GM12873 (cell line): ENCODE data around the gene ARHGEF16.

Source experiments
- TF ChIP-seq, protein P1 (sequence below): IDR thresholded peaks from 2 replicates; pipeline ENCODE4 v1.5.1; 2012; ENCODE audit warnings: low read depth, mild to moderate bottlenecking, moderate library complexity, low read length, control low read depth; ENCODE audit not compliant: insufficient read depth; ENCODE audit errors: missing control alignments

The ARHGEF16 gene

DNA sequence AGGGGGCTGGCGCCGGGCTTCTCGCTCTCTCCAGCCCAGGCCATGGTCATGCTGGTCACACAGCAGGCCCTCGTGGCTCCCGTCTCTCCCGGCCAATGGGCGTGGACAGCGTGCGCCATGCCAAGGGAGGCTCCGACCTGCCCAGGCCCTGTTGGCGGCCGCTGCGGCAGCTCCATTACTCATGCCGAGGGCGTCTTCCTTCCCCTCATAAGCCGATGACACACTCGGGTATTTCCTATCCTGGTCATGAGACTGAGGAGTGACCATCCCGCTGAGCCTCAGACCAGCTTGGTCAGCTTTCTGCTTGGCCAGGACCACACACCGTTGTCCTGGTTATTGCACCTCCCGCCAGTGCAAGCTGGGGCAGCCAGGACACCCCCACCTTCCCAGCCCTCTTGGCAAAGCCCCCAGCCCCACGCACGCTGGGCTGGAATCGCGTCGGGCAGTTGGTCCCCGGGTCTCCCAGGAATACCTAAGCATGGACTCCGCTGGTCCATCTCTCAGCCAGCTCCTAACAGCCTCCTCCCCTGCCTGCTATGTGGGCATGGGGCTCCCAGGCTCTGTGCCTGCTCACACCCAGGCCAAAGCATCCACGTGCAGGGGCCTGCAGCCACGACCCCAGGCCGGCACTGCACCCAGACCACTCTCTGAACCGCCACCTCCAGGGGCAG, 49.8 kb downstream of the ARHGEF16 start:
- TF ChIP-seq, protein P1, sequence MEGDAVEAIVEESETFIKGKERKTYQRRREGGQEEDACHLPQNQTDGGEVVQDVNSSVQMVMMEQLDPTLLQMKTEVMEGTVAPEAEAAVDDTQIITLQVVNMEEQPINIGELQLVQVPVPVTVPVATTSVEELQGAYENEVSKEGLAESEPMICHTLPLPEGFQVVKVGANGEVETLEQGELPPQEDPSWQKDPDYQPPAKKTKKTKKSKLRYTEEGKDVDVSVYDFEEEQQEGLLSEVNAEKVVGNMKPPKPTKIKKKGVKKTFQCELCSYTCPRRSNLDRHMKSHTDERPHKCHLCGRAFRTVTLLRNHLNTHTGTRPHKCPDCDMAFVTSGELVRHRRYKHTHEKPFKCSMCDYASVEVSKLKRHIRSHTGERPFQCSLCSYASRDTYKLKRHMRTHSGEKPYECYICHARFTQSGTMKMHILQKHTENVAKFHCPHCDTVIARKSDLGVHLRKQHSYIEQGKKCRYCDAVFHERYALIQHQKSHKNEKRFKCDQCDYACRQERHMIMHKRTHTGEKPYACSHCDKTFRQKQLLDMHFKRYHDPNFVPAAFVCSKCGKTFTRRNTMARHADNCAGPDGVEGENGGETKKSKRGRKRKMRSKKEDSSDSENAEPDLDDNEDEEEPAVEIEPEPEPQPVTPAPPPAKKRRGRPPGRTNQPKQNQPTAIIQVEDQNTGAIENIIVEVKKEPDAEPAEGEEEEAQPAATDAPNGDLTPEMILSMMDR: no peak

DNA sequence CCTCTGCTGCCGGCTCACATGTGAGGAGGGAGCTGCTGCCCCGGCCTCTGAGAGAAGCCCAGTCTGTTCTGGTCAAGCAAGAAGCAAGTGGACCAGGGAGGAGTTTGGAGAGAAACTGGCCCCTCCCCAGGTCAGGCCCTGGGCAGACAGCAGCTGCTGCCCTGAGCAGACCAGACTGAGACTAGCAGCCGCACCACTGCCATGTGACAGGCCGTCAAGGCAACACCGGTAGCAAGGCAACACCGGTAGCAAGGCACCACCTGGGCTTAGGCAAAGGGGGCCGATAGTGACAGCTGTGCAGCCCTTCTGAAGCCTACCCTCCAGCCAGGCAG, 50.3 kb downstream of the ARHGEF16 start:
- TF ChIP-seq, protein P1: no peak

DNA sequence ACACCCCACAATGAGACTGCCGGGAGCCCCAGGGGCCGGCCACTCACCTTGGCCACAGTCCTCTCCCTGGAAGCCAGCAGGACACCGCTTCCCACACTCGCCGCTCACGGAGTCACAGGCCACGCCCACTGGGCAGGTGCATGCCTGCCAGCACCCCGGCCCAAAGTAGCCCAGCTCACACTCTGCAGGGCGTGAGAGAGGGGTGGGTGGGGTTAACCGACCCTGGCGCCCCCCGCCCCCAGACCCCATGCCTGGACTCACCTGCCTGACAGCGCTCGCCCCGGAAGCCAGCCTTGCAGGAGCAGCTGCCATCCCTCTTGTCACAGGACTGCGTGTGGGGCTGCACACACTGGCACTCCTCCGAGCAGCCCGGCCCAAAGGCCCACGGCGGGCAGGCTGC, 50.7 kb downstream of the ARHGEF16 start:
- TF ChIP-seq, protein P1: no peak

DNA sequence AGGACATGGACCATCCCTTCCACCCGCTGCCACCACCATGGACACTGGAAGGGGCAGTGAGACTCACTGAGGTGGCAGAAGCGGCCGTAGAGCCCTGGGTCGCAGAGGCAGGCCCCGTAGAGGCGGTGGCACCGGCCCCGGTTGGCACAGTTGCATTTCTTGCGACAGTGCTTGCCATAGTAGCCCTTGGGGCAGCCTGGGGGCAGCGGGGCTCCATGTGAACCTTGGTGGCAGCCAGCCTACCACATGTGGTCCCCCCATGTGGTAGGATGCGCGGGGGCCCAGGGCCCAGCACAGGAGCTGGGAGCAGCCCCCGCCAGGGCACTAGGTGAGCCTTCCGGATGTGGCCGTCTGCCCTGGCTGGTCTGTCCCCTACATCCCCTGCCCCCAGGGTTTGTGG, 51.6 kb downstream of the ARHGEF16 start:
- TF ChIP-seq, protein P1: no peak

DNA sequence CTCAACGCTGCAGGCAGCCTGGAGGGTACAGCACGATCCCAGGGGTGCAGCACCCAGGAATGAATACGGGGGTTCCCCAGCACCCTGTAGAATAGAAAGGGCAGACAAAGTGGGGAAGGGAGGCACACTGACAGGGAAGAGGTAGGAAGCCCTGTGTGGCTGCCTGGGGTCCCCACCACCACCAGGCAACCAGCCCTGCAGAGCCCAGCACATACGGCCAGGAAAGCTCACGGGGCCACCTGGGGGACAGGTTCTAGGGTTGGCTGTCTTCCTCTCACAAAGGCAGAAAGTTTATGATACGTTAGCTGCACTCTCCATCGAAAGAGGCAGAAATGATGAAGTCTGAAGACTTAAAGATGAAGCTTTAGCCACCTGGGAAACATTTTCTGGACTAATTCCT, 52.5 kb downstream of the ARHGEF16 start:
- TF ChIP-seq, protein P1: no peak

DNA sequence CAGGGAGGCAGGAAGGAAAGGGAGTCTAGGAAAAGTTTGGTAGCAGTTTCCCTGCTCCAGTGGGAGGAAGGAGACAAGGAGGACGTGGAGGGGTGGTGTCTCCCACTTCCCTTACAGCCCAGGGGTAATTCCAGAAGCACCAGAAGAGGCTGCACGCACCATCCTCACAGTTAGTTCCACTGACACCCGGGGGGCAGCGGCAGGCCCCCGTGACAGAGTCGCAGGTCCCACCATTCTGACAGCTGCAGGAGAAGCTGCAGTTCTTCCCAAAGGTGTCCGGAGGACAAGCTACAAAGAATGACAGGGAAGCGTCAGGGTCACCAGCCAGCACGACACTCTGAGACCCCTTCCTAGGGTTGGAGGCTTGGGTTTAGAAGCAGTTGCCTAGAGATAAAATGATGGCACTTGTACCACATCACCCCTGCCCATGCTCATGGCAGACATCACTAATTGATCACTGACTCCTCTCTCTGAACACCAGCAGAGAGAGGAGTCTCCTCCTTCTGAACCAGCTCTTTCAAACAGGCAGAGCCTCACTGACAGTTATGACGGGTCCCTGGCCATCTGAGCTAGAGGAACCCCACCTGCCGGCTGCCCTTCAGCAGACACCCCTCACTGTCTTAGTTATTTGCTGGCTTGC, 53.3 kb downstream of the ARHGEF16 start:
- TF ChIP-seq, protein P1: no peak

DNA sequence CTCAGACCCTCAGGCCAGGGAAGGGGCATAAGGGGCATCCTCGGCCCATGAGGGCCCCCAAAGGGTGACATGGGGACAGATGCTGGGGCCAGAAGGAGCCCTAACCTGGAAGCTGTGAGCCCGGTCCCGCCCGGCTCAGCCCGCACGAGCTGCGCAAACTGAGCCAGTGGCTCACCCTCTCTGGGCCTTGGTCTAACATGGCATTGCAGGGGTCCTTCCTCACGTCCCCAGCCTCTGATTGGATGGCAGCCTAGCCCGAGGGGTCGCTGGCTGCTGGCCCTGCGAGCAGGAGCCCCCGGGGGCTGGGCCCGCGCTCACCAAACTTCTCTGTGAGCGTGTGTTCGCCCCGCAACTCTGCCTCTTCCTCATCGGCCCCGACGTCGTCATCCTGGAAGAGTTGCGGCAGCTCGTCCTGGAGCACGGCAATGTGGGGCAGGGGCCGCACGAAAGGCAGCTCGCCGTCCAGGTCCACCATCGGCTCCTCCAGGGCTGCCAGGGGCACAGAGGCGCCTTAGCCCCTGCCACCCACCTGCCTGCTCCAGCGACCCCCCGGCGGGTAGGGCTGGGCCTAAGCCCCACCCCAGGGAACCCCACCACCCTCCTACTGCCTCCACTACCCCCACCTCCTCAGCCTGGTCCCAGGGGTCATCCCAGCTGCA, 54.4 kb downstream of the ARHGEF16 start:
- TF ChIP-seq, protein P1: no peak
